MCF 10A (cell line): Measurements from ENCODE around the gene DUSP9. TPM values are rescaled to one million over a fixed set of nuclear protein-coding genes. Genes with fewer than 3 reads are reported as not detected.

Experiments
- BruUV-seq: library from RNA; stranded (reverse); fragments of 400-500 nt; replicated peaks from 2 replicates; lab custom pipeline; 2021; lab: Mats Ljungman, UMichigan
- CTCF ChIA-PET: fragments of 300-600 bp; sonication (Branson Sonifier 250); formaldehyde crosslinking; extraction: SDS; loops from one replicate; lab custom pipeline; 2021; ENCODE audit warnings: antibody characterized with exemption, inconsistent platforms; lab: Yijun Ruan, JAX
- POLR2A ChIA-PET: fragments of 300-600, 350-650 bp; sonication (Branson Sonifier 250); formaldehyde crosslinking; extraction: SDS; loops from one replicate; lab custom pipeline; 2020; ENCODE audit warnings: antibody characterized with exemption, inconsistent platforms; lab: Yijun Ruan, JAX
- DNase-seq: peaks from one replicate; pipeline ENCODE4 v3.0.0-alpha.2; 2018; ENCODE audit not compliant: unreplicated experiment
- H3K27ac Mint-ChIP-seq: one replicate; pipeline ENCODE4 v1.8.0; 2022; ENCODE audit warnings: mild to moderate bottlenecking, low read depth, mixed read lengths; ENCODE audit not compliant: unreplicated experiment
- H3K27me3 Mint-ChIP-seq: one replicate; pipeline ENCODE4 v1.8.0; 2022; ENCODE audit warnings: mixed read lengths; ENCODE audit not compliant: insufficient read depth, unreplicated experiment
- H3K36me3 Mint-ChIP-seq: one replicate; pipeline ENCODE4 v1.8.0; 2022; ENCODE audit warnings: mild to moderate bottlenecking, moderate library complexity, mixed read lengths; ENCODE audit not compliant: insufficient read depth, unreplicated experiment
- H3K4me1 Mint-ChIP-seq: one replicate; pipeline ENCODE4 v1.8.0; 2022; ENCODE audit warnings: mixed read lengths; ENCODE audit not compliant: insufficient read depth, unreplicated experiment
- H3K4me3 Mint-ChIP-seq: one replicate; pipeline ENCODE4 v1.8.0; 2022; ENCODE audit warnings: mild to moderate bottlenecking, moderate library complexity, mixed read lengths; ENCODE audit not compliant: unreplicated experiment
- H3K9me3 Mint-ChIP-seq: one replicate; pipeline ENCODE4 v1.8.0; 2022; ENCODE audit warnings: mixed read lengths; ENCODE audit not compliant: unreplicated experiment
- CTCF ChIP-seq: fragments of 200-600 bp; IDR thresholded peaks from one replicate; pipeline ENCODE4 v1.8.0; 2022; ENCODE audit warnings: antibody characterized with exemption, mild to moderate bottlenecking; ENCODE audit not compliant: unreplicated experiment
- intact Hi-C: fragments of 100-400 bp; cut with micrococcal nuclease; formaldehyde crosslinking; loops from 2 replicates; pipeline ENCODE4 v1.14.1; 2022
- total RNA-seq: library from RNA; stranded (reverse); gene quantifications from 2 replicates; pipeline ENCODE4 v1.2.3, GENCODE V29; 2022

Gene DUSP9
- total RNA-seq, 1 experiment from 2014 or later, result not detected

- DNase-seq, result no peak
- ChIA-PET POLR2A (no interaction called here), CTCF (interaction anchor here (0.6 to 3.2 kb wide), 4 partner anchors 20 to 156 kb away, joined by 3 to 17 read pairs (median 4); no protein-coding TSS in a partner anchor)
- Mint-ChIP-seq H3K27ac (no peak overlapping the region), H3K27me3 (peaks cover 6% of the 10 kb centered on the region), H3K4me1 (peaks cover 6% of the 10 kb centered on the region), H3K9me3 (no peaks in the 10 kb centered on the region), H3K36me3 (no peaks in the 10 kb centered on the region), H3K4me3 (no peak overlapping the region)
- intact Hi-C loops, result no loop called here
- no TSS peak for BruUV-seq
- no peak for TF ChIP-seq CTCF
Measured at GRCh38 chrX:153647461-153648357, 706 bp downstream of the DUSP9 start.

- Mint-ChIP-seq H3K27me3 (no peaks in the 10 kb centered on the region), H3K4me3 (no peak overlapping the region), H3K27ac (no peak overlapping the region), H3K4me1 (peaks cover 6% of the 10 kb centered on the region), H3K36me3 (no peaks in the 10 kb centered on the region), H3K9me3 (no peaks in the 10 kb centered on the region)
- no peak for DNase-seq
- TF ChIP-seq CTCF, result no peak
- intact Hi-C loops, result no loop called here
- POLR2A ChIA-PET, result no interaction called here
- BruUV-seq, result no TSS peak
- CTCF ChIA-PET, result interaction anchor here (0.6 to 0.8 kb wide), 3 partner anchors 19 to 84 kb away, joined by 3 read pairs; no protein-coding TSS in a partner anchor
Measured at GRCh38 chrX:153648358-153649177, 1.6 kb downstream of the DUSP9 start.

GRCh38 chrX:153649178-153649914 lies 2.3 kb downstream of the DUSP9 start:
- Mint-ChIP-seq H3K27ac (no peak overlapping the region), H3K4me3 (no peak overlapping the region), H3K36me3 (no peaks in the 10 kb centered on the region), H3K4me1 (peaks cover 6% of the 10 kb centered on the region), H3K27me3 (no peaks in the 10 kb centered on the region), H3K9me3 (no peaks in the 10 kb centered on the region)
- TF ChIP-seq CTCF, result peak; percentile 26
- CTCF ChIA-PET, result interaction anchor here (0.6 to 0.8 kb wide), 3 partner anchors 12 to 85 kb away, joined by 3 to 4 read pairs (median 3); no protein-coding TSS in a partner anchor
- no TSS peak for BruUV-seq
- intact Hi-C loops, result no loop called here
- peak; percentile 43 for DNase-seq
- POLR2A ChIA-PET, result no interaction called here
